Measurements from ENCODE around the gene ZNF358.

DNA sequence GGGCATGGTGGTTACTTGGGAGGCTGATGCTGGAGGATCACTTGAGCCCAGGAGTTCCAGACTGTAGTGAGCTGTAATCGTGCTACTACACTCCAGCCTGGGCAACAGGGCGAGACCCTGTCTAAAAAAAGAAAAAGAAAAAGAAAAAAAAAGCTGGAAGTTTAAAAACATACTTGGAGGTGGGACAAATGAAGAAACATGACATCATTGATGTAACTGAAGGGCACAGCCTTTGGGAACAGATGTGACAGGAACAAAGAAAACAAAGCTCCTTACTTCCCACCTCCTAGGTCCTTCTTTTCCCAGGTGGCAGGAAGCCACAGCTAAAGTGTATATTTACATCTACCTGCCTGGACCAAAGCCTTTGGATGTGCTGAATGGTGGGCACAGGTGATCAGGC is 29.0 kb upstream of the ZNF358 start:
- TF ChIP-seq, protein P1, sequence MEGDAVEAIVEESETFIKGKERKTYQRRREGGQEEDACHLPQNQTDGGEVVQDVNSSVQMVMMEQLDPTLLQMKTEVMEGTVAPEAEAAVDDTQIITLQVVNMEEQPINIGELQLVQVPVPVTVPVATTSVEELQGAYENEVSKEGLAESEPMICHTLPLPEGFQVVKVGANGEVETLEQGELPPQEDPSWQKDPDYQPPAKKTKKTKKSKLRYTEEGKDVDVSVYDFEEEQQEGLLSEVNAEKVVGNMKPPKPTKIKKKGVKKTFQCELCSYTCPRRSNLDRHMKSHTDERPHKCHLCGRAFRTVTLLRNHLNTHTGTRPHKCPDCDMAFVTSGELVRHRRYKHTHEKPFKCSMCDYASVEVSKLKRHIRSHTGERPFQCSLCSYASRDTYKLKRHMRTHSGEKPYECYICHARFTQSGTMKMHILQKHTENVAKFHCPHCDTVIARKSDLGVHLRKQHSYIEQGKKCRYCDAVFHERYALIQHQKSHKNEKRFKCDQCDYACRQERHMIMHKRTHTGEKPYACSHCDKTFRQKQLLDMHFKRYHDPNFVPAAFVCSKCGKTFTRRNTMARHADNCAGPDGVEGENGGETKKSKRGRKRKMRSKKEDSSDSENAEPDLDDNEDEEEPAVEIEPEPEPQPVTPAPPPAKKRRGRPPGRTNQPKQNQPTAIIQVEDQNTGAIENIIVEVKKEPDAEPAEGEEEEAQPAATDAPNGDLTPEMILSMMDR (IDR thresholded peaks at IDR 0.05) = no peak
- no peak for TF ChIP-seq POLR2A (IDR thresholded peaks at IDR 0.05)

Data from lower leg skin (tissue), 3 donors.